CD4-positive, alpha-beta T cell (primary cell): ENCODE measurements around the gene LMO7. TPM values are rescaled to one million over a fixed set of nuclear protein-coding genes. Genes with fewer than 3 reads are reported as not detected.
"Not testable (repeated sequence)": the region's sequence is repeated elsewhere in the genome, so short reads cannot be mapped to it uniquely, and the experiment has no call there.

Experiments used
- ATAC-seq: fragments of 200-7000 bp; cut with Tn5 transposase; one replicate; pipeline ENCODE4 v1.10.0; 2022; ENCODE audit warnings: mild to moderate bottlenecking; ENCODE audit not compliant: poor library complexity
- CTCF ChIA-PET: fragments of 350-600 bp; sonication (Branson Sonifier 250); formaldehyde crosslinking; loops from one replicate; lab custom pipeline; 2021; ENCODE audit warnings: antibody characterized with exemption, inconsistent platforms; lab: Charles Lee
- POLR2A ChIA-PET: fragments of 350-600 bp; sonication (Branson Sonifier 250); formaldehyde crosslinking; loops from one replicate; lab custom pipeline; 2021; ENCODE audit warnings: antibody characterized with exemption, inconsistent platforms; lab: Charles Lee
- DNase-seq, 14 experiments: peaks; one replicate each; pipeline ENCODE4 v3.0.0-alpha.2; 2013 to 2020; ENCODE audit warnings: mixed read lengths in 2 of 14
- H3K27ac ChIP-seq, 2 donors: one replicate each; pipeline versions ENCODE4 v1.5.1 to v1.7.0; 2013; ENCODE audit warnings: low read length in 2 of 2, low read depth in 1 of 2, mild to moderate bottlenecking in 1 of 2
- H3K27me3 ChIP-seq, 2 experiments: 1 replicate in 1 of 2; 2 replicates in 1 of 2; pipeline versions ENCODE4 v1.6.1 to v1.7.0; 2013; ENCODE audit warnings: low read length in 2 of 2, control low read depth in 1 of 2, mild to moderate bottlenecking in 1 of 2, moderate library complexity in 1 of 2; ENCODE audit not compliant: insufficient read depth in 2 of 2, control insufficient read depth in 1 of 2
- H3K36me3 ChIP-seq: one replicate; pipeline ENCODE4 v1.6.1; 2013; ENCODE audit warnings: low read length, control low read depth; ENCODE audit not compliant: insufficient read depth
- H3K4me1 ChIP-seq: one replicate; pipeline ENCODE4 v1.6.1; 2013; ENCODE audit warnings: low read length, control low read depth; ENCODE audit not compliant: insufficient read depth
- H3K4me3 ChIP-seq: one replicate; pipeline ENCODE4 v1.5.1; 2013; ENCODE audit warnings: mild to moderate bottlenecking, low read length, moderate library complexity
- H3K9me3 ChIP-seq, 2 experiments: 1 replicate in 1 of 2; 2 replicates in 1 of 2; pipeline versions ENCODE4 v1.6.1 to v1.7.0; 2013; ENCODE audit warnings: low read length in 2 of 2, mild to moderate bottlenecking in 2 of 2, control low read depth in 1 of 2, moderate library complexity in 1 of 2; ENCODE audit not compliant: control insufficient read depth in 1 of 2, insufficient read depth in 1 of 2
- H3K27ac Mint-ChIP-seq: one replicate; pipeline ENCODE4 v1.8.0; 2020; ENCODE audit warnings: mixed read lengths
- H3K27me3 Mint-ChIP-seq: one replicate; pipeline ENCODE4 v1.8.0; 2021; ENCODE audit warnings: mixed read lengths
- H3K36me3 Mint-ChIP-seq: one replicate; pipeline ENCODE4 v1.8.0; 2021; ENCODE audit warnings: low read depth, mixed read lengths
- H3K4me1 Mint-ChIP-seq: one replicate; pipeline ENCODE4 v1.8.0; 2021; ENCODE audit warnings: low read depth, mixed read lengths
- H3K4me3 Mint-ChIP-seq: one replicate; pipeline ENCODE4 v1.8.0; 2020; ENCODE audit warnings: mild to moderate bottlenecking, mixed read lengths
- H3K9me3 Mint-ChIP-seq: one replicate; pipeline ENCODE4 v1.8.0; 2020; ENCODE audit warnings: mixed read lengths
- CTCF ChIP-seq: fragments of 200-600 bp; IDR thresholded peaks from one replicate; pipeline ENCODE4 v1.8.0; 2022; ENCODE audit warnings: antibody characterized with exemption, mild to moderate bottlenecking
- intact Hi-C, 2 experiments: fragments of 100-400 bp; cut with DNase I in 1 of 2; cut with micrococcal nuclease in 1 of 2; formaldehyde crosslinking; loops; one replicate each; pipeline versions ENCODE4 v1.15.1 to v1.9.0; 2023 to 2025; cut with DNase I, micrococcal nuclease
- total RNA-seq, 174 experiments: library from RNA in 2 of 174; stranded (reverse) in 2 of 174; gene quantifications; one replicate each; pipeline ENCODE4 v1.2.3 and lab custom pipeline; 2021 to 2026

LMO7 gene
- total RNA-seq, 2 experiments from 2014 or later, result 35.2 to 36.3 TPM

DNA sequence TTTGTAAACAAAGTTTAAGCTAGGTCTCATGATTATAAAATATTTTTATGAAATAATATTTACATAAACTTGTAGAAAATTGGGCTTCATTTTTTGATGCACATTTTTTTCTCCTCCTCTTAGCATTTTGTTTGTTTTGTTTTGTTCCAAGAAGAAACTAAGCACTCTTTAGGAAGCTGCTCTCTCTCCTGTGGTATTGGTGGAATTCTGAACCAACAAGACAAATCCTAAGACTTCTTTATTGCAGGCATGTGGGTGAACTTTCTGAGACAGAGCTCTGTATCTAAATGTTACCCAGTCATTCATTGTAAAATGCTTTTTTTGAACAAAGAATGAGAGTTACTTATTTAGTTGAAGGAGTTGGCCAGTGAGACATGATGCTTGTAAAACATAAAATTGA is 39.3 kb downstream of the LMO7 start:
- Mint-ChIP-seq H3K4me1 (no peaks in the 10 kb centered on the region), H3K9me3 (no peaks in the 10 kb centered on the region), H3K27ac (no peak overlapping the region), H3K4me3 (no peak overlapping the region), H3K27me3 (no peaks in the 10 kb centered on the region), H3K36me3 (peaks cover 5% of the 10 kb centered on the region)
- Histone ChIP-seq H3K4me1 (no peaks in the 10 kb centered on the region), H3K27ac (no peak overlapping the region), H3K4me3 (no peak overlapping the region), H3K9me3 (no peaks in the 10 kb centered on the region), H3K36me3 (no peaks in the 10 kb centered on the region), H3K27me3 (no peaks in the 10 kb centered on the region)
- ChIA-PET CTCF (no interaction called here), POLR2A (no interaction called here)
- no peak for TF ChIP-seq CTCF
- intact Hi-C loops, result no loop called here
- ATAC-seq (no peak), DNase-seq (no peak)

- Mint-ChIP-seq H3K4me3 (no peak overlapping the region), H3K36me3 (no peaks in the 10 kb centered on the region), H3K9me3 (no peaks in the 10 kb centered on the region), H3K4me1 (no peaks in the 10 kb centered on the region), H3K27ac (no peak overlapping the region), H3K27me3 (no peaks in the 10 kb centered on the region)
- intact Hi-C loops, result no loop called here
- CTCF ChIA-PET, result no interaction called here
- no peak overlapping the region for H3K4me3 ChIP-seq
- ATAC-seq (no peak), DNase-seq (no peak)
- TF ChIP-seq CTCF, result no peak
- no peaks in the 10 kb centered on the region for H3K36me3 ChIP-seq
- no peak overlapping the region for H3K27ac ChIP-seq
- no peaks in the 10 kb centered on the region for H3K4me1 ChIP-seq
- POLR2A ChIA-PET, result no interaction called here
- H3K27me3 ChIP-seq, result no peaks in the 10 kb centered on the region
- H3K9me3 ChIP-seq, result no peaks in the 10 kb centered on the region
Observed at GRCh38 chr13:75679459-75679858, 43.3 kb downstream of the LMO7 start.

GRCh38 chr13:75680251-75680650 is 44.1 kb downstream of the LMO7 start:
- H3K9me3 Mint-ChIP-seq, H3K4me3 ChIP-seq, intact Hi-C loops, H3K27ac Mint-ChIP-seq, H3K36me3 ChIP-seq, H3K27me3 ChIP-seq, CTCF ChIA-PET, H3K36me3 Mint-ChIP-seq, DNase-seq, H3K27me3 Mint-ChIP-seq, H3K9me3 ChIP-seq, ATAC-seq, H3K27ac ChIP-seq, H3K4me1 ChIP-seq, POLR2A ChIA-PET, H3K4me1 Mint-ChIP-seq, H3K4me3 Mint-ChIP-seq: not testable (repeated sequence)

GRCh38 chr13:75682326-75682725 is 46.2 kb downstream of the LMO7 start:
- POLR2A ChIA-PET, result no interaction called here
- no peaks in the 10 kb centered on the region for H3K27me3 ChIP-seq
- Mint-ChIP-seq H3K9me3 (no peaks in the 10 kb centered on the region), H3K36me3 (no peaks in the 10 kb centered on the region), H3K27me3 (no peaks in the 10 kb centered on the region), H3K4me3 (no peak overlapping the region), H3K4me1 (no peaks in the 10 kb centered on the region), H3K27ac (no peak overlapping the region)
- no peak overlapping the region for H3K27ac ChIP-seq
- H3K4me1 ChIP-seq, result no peaks in the 10 kb centered on the region
- DNase-seq (no peak), ATAC-seq (no peak)
- no peaks in the 10 kb centered on the region for H3K9me3 ChIP-seq
- intact Hi-C loops, result no loop called here
- no peaks in the 10 kb centered on the region for H3K36me3 ChIP-seq
- CTCF ChIA-PET, result no interaction called here
- no peak for TF ChIP-seq CTCF
- H3K4me3 ChIP-seq, result no peak overlapping the region
